Bronchial epithelial cell (primary cell): ENCODE measurements around the gene ASPG. TPM values are rescaled to one million over a fixed set of nuclear protein-coding genes. Genes with fewer than 3 reads are reported as not detected.

Experiments
- DNase-seq: peaks from one replicate; pipeline ENCODE4 v3.0.0-alpha.2; 2010; ENCODE audit warnings: low read depth
- FAIRE-seq: peaks from 2 replicates; lab custom pipeline; 2011; peaks lifted over from hg19 to GRCh38; lab: Jason Lieb, UNC
- H3K27me3 ChIP-seq: 2 replicates; pipeline ENCODE4 v1.5.1; 2011; ENCODE audit warnings: low read length; ENCODE audit not compliant: control insufficient read depth, insufficient read depth
- H3K36me3 ChIP-seq: 2 replicates; pipeline ENCODE4 v1.5.1; 2011; ENCODE audit warnings: low read length; ENCODE audit not compliant: control insufficient read depth, insufficient read depth
- H3K4me3 ChIP-seq: 2 replicates; pipeline ENCODE4 v1.5.1; 2011; ENCODE audit warnings: mild to moderate bottlenecking, low read depth, low read length, control low read depth
- total RNA-seq: library from RNA; depleted of rRNA; stranded (reverse); fragments of >200 nt; gene quantifications from 2 replicates; pipeline ENCODE4 v1.2.1, GENCODE V29; 2014
- TF ChIP-seq, protein P1 (sequence below): IDR thresholded peaks from 2 replicates; pipeline ENCODE4 v1.5.1; 2011; ENCODE audit warnings: mild to moderate bottlenecking, moderate library complexity, low read length, control low read depth, inconsistent platforms; ENCODE audit not compliant: insufficient read depth, severe bottlenecking

ASPG gene
- total RNA-seq, 1 donor from 2014 or later = 0.53 TPM

DNA sequence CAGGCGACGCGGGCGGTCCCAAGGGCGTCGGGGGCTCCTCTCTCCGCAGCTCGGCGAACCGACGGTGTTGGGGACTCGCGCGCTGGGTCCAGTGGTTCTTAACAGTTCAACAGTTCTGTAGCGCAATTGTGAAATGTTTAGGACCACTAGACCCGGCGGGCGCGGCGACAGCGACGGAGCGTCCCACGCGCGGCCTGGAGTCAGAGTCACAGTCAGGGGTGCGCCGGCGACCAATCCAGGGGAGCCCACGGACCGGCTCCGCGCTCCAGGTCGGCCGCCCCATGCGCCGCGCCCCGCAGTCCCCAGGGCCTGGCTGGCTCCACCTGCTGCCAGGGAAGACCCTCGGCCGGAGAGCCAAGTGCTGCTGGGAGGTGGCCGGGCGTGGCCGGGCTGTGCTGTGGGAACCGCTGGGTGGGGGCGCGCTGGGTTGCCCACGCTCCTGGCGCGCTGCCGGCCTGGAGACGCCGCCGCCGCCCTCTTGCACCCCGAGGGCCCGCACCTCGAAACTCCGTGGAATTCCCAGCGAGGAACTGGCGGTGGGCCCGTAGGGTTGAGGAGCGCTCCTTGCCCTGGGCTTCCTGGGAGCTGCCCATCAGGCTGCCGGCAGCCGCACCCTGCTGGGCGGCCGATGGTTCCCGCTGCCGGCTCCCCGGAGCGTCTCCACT is 32.0 kb downstream of the ASPG start:
- TF ChIP-seq, protein P1, sequence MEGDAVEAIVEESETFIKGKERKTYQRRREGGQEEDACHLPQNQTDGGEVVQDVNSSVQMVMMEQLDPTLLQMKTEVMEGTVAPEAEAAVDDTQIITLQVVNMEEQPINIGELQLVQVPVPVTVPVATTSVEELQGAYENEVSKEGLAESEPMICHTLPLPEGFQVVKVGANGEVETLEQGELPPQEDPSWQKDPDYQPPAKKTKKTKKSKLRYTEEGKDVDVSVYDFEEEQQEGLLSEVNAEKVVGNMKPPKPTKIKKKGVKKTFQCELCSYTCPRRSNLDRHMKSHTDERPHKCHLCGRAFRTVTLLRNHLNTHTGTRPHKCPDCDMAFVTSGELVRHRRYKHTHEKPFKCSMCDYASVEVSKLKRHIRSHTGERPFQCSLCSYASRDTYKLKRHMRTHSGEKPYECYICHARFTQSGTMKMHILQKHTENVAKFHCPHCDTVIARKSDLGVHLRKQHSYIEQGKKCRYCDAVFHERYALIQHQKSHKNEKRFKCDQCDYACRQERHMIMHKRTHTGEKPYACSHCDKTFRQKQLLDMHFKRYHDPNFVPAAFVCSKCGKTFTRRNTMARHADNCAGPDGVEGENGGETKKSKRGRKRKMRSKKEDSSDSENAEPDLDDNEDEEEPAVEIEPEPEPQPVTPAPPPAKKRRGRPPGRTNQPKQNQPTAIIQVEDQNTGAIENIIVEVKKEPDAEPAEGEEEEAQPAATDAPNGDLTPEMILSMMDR = no peak
- Histone ChIP-seq H3K36me3 (no peaks in the 10 kb centered on the region), H3K4me3 (peak overlapping the region; percentile 85), H3K27me3 (no peaks in the 10 kb centered on the region)
- FAIRE-seq = no peak
- no peak for DNase-seq

- TF ChIP-seq, protein P1 = no peak
- Histone ChIP-seq H3K36me3 (no peaks in the 10 kb centered on the region), H3K4me3 (peak overlapping the region; percentile 85), H3K27me3 (no peaks in the 10 kb centered on the region)
- DNase-seq = no peak
- FAIRE-seq = no peak
Observed at GRCh38 chr14:104118006-104118844, 32.7 kb downstream of the ASPG start.

- Histone ChIP-seq H3K36me3 (no peaks in the 10 kb centered on the region), H3K4me3 (peak overlapping the region; percentile 85), H3K27me3 (no peaks in the 10 kb centered on the region)
- DNase-seq (no peak), FAIRE-seq (no peak)
- TF ChIP-seq, protein P1 = no peak
Observed at GRCh38 chr14:104119119-104119487, 33.6 kb downstream of the ASPG start.

DNA sequence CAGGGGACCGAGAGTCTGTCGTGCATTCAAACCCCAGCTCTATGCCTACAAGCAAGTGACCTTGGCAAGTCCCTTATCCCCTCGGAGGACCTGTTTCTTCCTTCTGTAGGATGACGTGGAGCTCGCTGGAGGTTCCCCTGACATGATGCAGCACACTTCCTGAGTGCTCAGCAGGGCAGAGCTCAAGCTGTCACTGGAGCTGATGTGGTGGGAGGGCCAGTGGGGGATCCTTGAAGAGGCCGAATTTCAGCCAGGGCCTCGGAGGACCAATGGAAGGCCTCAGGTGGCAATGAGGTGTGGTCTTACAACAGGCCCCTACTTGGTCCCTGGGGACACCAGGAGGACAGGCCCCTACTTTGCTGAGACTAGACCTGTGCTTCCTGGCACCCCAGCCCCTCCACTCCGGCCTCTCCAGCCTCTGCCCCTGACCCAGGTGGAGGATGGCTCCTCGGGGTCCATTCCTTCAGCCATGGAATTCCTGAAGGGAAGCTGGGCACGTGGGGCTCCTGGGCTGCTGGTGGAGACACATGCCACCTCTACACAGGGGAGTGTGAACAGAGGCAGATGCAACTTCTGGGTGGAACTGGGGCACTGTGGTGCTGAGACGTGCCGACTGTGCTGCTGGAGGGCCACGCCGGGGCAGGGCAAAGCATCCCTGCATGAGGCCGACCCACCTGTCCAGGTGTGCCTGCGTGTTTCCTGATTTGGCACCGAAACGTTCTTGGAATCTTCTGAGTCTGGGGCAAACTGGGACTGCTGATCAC is 34.2 kb downstream of the ASPG start:
- TF ChIP-seq, protein P1 = no peak
- Histone ChIP-seq H3K27me3 (no peaks in the 10 kb centered on the region), H3K36me3 (no peaks in the 10 kb centered on the region), H3K4me3 (peak overlapping the region; percentile 85)
- FAIRE-seq (no peak), DNase-seq (peak; percentile 18)

DNA sequence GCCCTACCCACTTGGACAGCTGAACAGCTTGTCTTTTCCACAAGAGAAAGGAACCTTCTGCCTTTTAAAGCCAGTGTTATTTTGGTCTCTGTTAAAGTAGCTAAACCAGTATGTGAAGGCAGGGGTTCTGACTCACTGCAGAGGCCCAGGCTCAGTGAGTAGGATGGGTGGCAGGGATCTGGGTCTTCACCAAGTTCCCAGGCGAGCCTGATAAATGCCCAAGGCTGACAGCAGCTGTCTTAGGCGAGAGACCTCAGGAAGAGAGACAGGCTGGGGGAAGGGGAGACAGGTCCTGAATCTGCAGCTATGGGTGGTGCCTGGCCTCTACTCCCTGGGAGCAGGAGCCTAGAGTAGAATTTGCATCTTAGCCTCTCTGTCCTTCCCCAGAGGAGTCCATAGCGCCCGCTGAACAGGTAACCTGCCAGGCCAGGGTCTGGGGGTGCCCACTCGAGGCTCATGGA is 34.8 kb downstream of the ASPG start:
- Histone ChIP-seq H3K27me3 (no peaks in the 10 kb centered on the region), H3K36me3 (no peaks in the 10 kb centered on the region), H3K4me3 (no peak overlapping the region)
- FAIRE-seq (peak; percentile 99), DNase-seq (peak; percentile 50)
- TF ChIP-seq, protein P1 = no peak
